DMS 273 (cell line): ENCODE measurements around the gene XPNPEP2.

ENCODE experiments used
- DNase-seq: peaks from one replicate; lab custom pipeline; 2025; ENCODE audit not compliant: unreplicated experiment; lab: John Stamatoyannopoulos, UW

XPNPEP2 gene, protein sequence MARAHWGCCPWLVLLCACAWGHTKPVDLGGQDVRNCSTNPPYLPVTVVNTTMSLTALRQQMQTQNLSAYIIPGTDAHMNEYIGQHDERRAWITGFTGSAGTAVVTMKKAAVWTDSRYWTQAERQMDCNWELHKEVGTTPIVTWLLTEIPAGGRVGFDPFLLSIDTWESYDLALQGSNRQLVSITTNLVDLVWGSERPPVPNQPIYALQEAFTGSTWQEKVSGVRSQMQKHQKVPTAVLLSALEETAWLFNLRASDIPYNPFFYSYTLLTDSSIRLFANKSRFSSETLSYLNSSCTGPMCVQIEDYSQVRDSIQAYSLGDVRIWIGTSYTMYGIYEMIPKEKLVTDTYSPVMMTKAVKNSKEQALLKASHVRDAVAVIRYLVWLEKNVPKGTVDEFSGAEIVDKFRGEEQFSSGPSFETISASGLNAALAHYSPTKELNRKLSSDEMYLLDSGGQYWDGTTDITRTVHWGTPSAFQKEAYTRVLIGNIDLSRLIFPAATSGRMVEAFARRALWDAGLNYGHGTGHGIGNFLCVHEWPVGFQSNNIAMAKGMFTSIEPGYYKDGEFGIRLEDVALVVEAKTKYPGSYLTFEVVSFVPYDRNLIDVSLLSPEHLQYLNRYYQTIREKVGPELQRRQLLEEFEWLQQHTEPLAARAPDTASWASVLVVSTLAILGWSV

DNA sequence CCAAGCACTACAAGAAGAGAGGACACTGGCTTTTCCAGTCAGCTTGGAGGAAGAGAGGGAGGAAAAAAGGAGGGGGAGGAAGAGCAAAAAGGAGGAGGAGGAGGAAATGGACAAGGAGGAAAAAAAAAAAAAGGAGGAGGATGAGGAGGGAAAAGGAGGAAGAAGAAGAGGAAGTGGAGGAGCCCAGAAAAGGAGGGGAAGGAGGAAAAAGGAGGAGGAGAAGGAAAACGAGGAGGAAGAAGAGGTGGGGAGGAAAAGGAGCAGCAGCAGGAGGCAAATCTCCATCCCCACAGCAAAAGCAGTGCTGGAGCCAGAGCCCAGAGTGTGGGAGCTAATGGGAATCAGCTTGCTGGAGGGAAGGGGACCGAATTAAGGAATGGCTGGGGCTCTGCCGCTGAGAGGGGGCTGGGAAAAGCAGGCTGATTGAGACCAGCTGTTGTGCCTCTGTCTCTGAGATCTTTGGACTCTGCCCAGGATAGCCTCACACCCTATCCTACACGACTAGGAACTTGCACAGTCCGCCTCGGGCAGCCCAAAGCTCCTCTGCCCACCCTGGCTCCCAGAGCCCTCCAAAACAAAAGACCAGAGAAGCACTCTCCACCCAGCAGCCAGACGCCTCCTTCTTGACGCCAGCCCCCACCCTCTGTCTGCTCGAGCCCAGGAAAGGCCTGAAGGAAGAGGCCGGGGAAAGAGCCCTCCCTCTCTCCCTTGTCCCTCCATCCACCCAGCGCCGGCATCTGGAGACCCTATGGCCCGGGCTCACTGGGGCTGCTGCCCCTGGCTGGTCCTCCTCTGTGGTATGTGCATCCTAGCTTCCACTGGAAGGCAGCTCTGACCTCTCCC lies at the start of gene XPNPEP2:
XPNPEP2 (plus strand) TSS at position 514 of the 843 bp plus-strand sequence; CDS start at position 749, 235 bp downstream.
- DNase-seq = peak; percentile 61

- DNase-seq = no peak
Measured at GRCh38 chrX:129689796-129690195, 49.0 kb upstream of the XPNPEP2 start.

DNA sequence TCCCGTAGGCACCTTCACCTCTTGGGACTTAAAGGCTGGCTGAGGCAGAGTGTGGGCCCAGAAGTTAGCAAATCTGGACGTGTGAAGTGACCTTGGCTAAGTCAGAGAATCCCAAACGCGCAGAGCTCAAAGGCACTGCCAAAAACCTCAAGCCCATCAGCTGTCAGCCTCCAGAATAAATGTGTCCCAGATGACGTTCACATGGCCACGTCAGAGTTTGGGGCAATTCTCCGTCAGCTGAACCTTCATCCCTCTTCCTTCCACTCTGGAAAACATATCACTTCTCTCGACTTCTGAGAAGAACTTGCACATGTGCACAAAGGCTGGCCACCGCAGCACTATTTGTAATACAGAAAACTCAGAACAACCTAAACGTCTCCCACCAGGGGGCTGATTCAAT lies 48.3 kb upstream of the XPNPEP2 start:
- no peak for DNase-seq

DNA sequence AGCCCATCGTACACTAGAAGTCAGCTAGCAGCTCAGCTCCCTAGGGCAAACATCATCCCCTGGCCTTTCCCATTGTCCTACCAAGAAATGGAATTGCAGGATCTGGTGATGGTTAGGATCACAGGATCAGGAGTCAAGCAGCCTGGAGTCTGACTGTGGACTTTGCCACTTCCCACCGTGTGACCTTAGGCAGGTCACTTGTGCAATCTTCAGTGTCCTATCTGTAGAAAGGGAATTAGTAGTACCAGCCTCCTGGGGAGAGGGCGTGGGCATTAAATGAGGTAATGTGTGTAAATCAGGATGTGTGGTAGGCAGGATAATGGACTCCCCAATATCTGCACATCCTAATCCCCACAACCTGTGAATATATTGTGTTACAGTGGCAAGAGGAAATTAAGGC lies 45.4 kb upstream of the XPNPEP2 start:
- no peak for DNase-seq

DNA sequence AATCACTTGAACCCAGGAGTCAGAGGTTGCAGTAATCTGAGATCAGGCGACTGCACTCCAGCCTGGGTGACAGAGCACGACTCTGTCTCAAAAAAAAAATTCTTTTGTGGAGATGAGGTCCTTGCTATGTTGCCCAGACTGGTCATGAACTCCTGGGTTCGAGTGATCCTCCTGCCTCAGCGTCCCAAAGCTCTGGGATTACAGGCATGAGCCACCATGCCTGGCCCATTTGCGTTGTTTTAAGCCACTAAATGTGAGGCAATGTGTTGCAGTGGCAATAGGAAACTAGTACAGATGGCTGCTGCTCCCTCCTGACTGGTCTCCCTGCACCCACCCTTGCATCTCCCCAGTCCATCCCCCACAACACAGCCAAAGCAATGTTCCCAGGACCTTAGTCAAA lies 44.0 kb upstream of the XPNPEP2 start:
- no peak for DNase-seq

- no peak for DNase-seq
Measured at GRCh38 chrX:129695535-129695934, 43.2 kb upstream of the XPNPEP2 start.

DNA sequence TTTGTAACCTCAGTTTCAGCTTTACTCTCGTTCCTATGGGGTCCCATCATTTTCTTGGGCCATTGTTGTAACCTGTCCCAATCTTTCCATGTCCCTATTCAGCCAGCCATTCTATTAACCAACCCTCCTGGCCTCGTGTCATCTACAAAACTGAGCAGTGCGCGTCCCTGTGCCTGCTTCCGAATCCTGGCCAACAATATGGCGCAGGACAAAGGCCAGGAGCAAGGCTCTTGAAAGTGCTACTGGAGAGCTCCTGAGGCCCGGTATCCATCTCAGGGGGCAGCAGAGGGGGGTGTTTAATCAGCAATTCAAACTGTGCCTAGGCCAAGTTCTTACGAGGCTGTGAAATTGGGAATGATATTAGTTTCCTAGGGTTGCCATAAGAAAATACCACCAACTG lies 42.8 kb upstream of the XPNPEP2 start:
- DNase-seq = no peak

DNA sequence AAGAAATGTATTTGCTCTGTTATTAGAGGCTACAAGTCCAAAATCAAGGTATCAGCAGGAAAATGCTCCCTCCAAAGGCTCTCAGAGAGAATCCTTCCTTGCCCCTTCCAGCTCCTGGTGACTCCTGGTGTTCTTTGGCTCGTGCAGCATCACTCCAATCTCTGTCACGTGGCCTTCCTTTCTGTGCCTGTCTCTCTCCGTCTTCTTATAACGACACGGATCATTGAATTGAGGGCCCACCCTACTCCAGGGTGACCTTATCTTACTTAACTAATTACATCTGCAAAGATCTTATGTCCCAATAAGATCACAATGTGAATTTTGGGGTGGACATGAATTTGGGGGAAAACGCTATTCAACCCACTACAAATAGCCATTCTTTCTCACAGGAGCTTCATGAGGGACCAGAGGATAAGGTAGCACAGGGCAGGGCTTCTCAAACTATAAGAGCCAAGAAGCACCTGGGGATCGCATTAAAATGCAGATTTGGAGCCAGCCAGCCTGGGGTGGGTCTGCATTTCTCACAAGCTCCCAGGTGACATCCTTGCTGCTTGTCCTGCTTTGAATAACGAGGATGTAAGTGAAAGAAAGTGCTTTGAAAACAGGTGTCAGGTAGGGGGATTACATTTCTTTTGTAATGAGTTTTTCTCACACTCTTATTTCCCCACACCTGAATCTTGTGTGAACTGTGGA lies 42.2 kb upstream of the XPNPEP2 start:
- DNase-seq = no peak

- no peak for DNase-seq
Measured at GRCh38 chrX:129697204-129697829, 41.5 kb upstream of the XPNPEP2 start.

DNA sequence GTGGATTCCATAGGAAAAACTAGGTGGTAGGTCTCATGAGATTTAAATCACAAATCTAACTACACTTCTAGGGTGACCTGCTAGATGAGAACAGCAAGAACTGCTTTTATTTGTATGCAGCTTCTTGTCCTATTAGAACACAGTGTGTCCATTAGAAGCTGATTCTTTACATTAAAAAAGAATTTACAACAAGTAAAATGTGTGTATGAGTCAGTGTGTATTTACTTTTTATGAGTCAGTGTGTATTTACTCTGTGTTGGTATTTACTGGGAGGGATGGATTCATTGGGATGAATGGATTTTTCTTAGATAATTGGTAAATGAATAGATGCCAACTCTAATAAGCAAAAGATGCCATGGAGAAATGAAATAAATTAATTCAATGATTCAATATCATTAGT lies 40.6 kb upstream of the XPNPEP2 start:
- DNase-seq = no peak

GRCh38 chrX:129700536-129700935 lies 38.2 kb upstream of the XPNPEP2 start:
- no peak for DNase-seq

DNA sequence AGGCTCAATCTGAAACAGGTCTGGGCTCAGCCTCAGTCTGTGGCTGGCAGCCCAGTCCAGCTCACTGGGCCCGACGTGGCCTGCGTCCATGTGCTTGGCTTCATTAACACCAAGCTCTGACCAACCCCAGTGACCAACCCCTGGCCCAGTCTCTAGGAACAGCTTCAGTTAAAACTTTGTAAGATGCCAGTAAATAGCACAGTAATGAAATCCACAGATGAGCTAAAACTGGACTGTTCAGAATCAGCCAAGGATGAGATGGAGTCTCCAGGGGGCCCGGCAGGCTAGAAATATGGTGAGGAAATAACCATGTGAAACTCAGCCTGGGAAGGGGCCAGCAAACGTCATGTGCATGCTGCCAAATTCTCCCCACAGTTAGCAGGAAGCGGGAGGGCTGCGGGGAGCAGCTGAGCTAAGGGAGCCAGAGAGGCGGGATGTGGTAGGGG lies 37.1 kb upstream of the XPNPEP2 start:
- no peak for DNase-seq

GRCh38 chrX:129704491-129704890 lies 34.3 kb upstream of the XPNPEP2 start:
- no peak for DNase-seq

- DNase-seq = no peak
Measured at GRCh38 chrX:129705377-129705925, 33.3 kb upstream of the XPNPEP2 start.

DNA sequence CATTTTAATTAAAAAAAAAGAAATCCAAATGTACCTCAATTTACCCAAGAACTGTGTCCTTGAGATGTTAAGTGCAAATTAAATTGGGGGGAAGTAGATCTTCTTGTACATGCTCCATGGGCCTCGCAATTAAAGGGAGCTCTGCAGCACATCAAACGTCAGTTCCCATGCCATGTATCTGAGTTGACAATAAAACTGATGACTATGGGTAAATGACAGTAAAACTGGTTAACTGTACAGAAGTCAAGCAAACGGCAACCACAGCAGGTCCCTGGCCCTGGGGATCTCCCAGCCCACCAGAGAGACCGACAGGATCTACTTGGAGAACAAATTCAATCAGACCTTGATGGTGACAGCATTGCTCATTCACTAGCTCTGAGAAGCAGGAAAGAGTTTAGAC lies 32.8 kb upstream of the XPNPEP2 start:
- no peak for DNase-seq

DNA sequence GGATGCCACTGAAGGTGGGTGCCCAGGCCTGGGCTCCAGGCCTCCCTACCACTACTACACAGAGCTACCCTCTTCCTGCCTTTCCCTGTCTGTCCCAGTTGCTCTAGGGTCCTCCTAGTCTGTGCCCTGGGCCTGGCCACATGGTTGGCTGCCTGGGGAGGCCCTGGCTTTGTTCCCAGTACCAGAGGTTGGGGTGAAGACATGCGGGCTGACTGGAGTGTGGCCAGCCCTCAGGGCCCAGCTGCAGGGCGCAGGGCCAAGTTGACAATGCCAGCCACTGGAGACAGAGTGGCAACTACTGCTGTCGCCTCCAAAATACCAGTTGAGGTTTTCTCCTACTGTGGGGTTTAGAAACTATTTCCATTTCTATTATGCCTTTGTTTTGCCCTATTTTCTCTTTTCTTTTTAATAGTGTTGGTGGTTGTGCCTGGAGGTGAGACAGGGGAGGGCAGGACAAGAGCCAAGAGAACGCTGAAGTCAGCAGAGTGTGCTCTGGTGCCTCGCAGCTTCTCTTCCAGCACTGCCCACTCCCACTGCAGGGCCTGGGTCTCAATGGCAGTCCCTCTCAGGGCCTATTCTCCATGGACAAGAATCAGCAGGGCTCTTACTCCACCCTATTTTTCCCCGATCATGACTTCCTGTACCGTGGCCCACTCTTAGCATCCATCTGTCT lies 32.2 kb upstream of the XPNPEP2 start:
- peak; percentile 70 for DNase-seq

- no peak for DNase-seq
Measured at GRCh38 chrX:129714581-129714980, 24.2 kb upstream of the XPNPEP2 start.

DNA sequence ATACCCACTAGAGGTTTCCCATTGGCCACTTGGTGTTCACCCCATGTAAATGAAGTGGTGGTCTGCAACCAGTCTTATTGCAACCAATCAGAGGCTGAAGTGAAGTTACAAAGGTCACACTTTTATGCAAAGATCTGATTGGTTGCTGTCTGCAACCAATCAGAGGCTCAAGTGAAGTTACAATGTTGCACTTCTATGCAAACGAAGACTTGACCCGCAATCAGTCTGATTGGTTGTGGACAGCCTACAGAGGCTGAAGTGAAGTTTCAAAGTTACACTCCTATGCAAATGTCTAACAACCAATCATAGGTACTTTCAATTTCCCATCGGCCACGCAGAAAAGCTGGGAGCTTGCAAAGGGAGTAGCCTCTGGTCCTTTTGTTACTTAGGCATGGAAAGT lies 22.3 kb upstream of the XPNPEP2 start:
- no peak for DNase-seq

- DNase-seq = no peak
Measured at GRCh38 chrX:129717892-129718291, 20.9 kb upstream of the XPNPEP2 start.

DNA sequence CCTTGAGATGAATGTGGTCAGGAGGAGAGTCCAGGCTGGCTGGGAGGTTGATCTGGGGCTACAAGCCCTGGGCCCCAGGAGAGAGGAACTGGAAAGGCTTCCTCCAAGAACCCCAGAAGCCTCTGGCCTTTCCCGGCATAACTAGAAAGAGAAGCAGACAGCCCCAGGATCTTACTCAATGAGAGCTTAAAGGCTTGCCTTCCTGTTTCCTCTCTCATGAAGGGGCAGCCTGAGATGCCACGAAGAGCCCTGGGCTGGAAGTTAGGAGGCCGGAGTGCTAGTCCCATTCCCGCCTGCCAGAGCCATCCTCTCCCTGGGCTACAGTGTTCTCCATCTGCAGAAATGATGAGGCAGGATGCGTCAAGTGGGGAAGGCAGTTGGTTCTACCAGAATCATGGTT lies 20.1 kb upstream of the XPNPEP2 start:
- no peak for DNase-seq
